Measurements from ENCODE around the gene RGS8.

- TF ChIP-seq POLR2A (IDR thresholded peaks at IDR 0.05) = no peak
- TF ChIP-seq CTCF (IDR thresholded peaks at IDR 0.05) = no peak
These were observed 20.1 kb downstream of the RGS8 start for GRCh38 chr1:182664296-182664695.
